Hepatocyte (in vitro differentiated cells): ENCODE data around the gene KIAA0513.

Experiments
- CTCF ChIP-seq: fragments of 200-600 bp; sonication (generic); IDR thresholded peaks from 2 replicates; pipeline ENCODE4 v1.5.1; 2016; ENCODE audit warnings: antibody characterized with exemption, mild to moderate bottlenecking; ENCODE audit not compliant: poor library complexity
- EZH2 ChIP-seq: fragments of 200-600 bp; sonication (generic); IDR thresholded peaks from 2 replicates; pipeline ENCODE4 v1.6.1; 2016; ENCODE audit warnings: antibody characterized with exemption, mild to moderate bottlenecking, borderline replicate concordance
- EZH2phosphoT487 ChIP-seq: fragments of 200-600 bp; sonication (generic); IDR thresholded peaks from one replicate; pipeline ENCODE4 v1.6.1; 2018; ENCODE audit warnings: antibody characterized with exemption, mild to moderate bottlenecking, low read depth, moderate library complexity; ENCODE audit not compliant: unreplicated experiment, severe bottlenecking

- TF ChIP-seq CTCF (no peak), EZH2phosphoT487 (no peak), EZH2 (no peak)
These were observed 112.9 kb downstream of the KIAA0513 start for GRCh38 chr16:85140455-85141012.
